ENCODE results near the gene HMGN1.
A peak's percentile ranks its signal among the peaks of the same experiment; 100 is the strongest.

Gene HMGN1

GRCh38 chr21:39327727-39328126 is 21.2 kb downstream of the HMGN1 start:
- DNase-seq: no peak

GRCh38 chr21:39326607-39327307 is 22.1 kb downstream of the HMGN1 start:
- no peak for DNase-seq

- DNase-seq: no peak
Observed at GRCh38 chr21:39325458-39325857, 23.4 kb downstream of the HMGN1 start.

DNA sequence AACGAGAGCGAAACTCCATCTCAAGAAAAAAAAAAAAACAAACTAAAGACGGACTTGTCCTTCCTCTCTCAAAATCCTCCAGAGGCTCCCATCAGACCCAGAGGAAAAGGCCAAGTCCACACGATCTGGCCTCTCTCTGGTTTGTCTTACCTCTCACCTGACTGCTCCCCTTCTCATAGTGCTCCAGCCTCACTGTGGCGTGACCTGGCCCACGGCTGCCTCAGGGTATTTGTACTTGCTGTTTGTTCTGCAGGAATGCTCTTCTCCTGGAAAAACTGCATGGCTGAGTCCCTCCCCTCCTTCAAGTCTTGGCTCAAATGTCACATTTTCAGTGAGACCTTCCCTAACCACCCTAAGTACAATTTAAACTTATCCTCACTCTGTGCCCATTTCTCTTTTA is 27.5 kb downstream of the HMGN1 start:
- no peak for DNase-seq

DNA sequence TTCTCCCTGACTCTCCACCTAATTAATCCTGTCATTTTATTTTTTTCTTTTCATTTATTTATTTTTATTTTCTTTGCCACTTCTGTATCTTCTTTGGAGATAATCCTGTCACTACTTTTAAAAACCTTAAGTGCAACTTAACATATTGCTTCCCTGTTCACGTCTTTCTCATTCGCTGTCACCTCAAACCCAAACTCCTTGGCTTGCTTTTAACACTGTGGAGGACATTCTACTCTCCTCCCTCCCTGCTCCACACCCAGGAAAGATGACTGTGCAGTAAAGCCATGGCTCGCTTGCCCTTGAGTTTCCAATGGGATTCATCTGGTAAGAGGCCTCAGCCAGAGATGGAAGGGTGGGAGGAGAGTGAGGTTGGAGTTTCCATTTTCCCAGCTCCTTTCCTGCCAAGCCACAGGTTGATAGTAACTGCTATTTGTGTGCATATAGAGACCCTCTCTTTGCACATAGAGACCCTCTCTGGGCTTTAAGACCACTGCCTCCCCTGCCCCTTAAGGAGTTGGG is 29.0 kb downstream of the HMGN1 start:
- no peak for DNase-seq

- DNase-seq: no peak
Observed at GRCh38 chr21:39319251-39319756, 29.6 kb downstream of the HMGN1 start.

DNA sequence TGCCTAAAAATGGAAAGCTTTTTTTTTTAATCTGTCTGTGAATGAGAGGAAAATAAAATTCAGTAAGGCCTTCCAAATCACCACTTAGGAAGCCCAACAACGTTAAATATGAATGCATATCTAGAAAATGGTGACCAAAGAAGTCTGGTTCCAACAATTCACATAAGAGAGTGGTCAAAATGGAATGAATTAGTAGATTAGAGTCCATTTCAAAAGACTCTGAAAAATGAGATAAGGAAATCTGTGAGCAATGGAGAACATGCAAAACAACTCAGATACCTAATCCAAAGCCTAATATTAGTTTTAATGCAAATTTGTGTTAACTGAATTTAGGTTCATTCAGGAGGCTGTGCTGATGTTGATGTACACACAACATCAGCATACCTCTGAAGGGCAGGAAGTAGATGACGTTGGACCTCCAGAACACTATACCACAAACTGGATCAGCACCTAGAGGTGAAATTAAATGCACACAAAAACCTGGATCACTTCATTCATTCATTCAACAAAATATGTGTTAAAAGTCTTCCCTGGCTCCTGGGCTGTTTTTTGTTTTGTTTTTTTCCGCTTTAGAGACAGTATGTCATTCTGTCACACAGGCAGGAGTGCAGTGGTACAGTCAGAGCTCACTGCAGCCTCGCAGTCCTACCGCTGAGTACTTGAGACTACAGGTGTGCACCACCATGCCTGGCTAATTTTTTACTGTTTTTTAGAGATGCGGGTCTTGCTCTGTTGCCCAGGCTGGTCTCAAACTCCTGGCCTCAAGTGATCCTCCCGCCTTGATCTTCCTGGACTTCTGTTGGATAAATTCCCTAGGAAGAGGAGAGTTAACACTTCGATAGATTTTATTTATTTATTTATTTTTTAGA is 30.6 kb downstream of the HMGN1 start:
- DNase-seq: no peak

DNA sequence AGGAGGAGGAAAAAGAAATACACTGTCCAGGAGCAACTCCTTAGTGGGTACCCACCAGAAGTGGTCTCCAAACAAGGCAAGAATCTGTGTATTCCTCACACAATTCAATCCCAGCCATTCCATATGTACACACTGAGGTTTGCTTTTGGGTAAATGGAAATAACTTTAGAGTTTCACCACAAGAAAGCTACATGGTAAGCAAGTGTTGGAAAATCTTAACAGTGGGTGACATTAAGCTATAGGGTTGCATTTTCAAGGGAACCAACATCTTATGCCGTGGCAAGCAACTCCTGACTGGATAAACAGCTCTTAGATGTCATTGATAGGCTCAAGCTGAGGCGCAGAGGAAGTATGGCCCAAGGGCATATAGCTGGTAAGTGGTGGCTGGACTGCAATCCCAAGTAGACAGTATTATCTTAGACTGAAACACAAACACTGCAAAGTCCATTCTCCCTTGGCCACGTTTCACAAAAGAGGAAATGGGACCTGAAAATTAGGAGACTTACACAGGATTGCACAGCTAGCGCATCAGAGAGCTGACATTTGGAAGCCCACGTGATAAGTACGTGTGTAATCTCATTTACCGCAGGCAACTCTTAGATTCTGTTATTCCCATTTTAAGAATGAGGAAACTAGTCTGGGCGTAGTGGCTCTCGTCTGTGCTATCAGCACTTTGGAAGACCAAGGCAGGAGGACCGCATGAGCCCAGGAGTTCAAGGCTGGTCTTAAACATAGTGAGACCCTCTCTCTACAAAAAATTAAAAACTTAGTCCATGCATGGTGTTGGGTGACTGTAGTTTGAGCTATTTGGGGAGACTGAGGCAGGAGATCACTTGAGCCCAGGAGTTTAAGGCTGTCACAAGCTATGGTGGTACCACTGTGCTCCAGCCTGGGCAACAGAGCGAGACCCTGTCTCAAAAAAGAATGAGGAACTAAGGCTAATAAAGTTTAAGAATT is 31.5 kb downstream of the HMGN1 start:
- no peak for DNase-seq

- no peak for DNase-seq
Observed at GRCh38 chr21:39316729-39317128, 32.2 kb downstream of the HMGN1 start.

DNA sequence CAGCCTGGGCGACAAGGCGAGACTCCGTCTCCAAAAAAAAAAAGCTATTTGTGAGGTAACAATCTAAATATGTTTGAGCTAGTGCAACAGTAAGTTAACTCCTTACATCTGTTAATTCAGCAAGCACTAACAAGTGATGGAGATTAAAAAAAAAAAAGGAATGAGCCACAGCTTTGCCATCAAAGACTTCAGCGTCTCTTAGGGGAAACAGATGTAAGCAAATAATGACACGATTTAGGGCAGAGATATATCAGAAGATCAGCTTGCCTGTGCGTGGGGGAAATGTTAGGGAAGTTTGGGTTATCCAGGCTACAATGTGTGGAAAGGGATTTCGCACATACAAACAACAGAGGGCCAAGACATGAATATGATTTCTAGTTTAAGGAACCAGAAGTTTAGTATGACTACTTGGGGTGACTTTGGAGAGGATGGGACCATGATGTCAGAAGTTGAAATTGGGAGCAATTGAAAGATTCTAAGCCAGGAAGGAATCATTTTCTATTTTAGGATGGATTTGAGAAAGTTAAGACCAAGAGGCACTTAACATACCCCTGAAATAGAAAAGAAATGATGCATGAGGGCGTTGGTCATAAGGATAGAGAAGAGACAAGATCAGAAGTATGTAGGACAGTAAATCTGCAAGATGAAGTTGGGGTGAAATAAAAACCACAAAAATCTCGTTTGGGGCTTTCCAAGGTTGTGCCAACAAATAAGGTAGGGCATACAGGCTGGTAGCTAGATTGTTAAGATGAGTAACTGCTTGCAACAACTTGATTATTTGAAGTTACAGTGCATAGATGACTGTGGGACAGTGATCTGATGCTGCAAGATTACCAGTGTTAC is 33.1 kb downstream of the HMGN1 start:
- DNase-seq: no peak

DNA sequence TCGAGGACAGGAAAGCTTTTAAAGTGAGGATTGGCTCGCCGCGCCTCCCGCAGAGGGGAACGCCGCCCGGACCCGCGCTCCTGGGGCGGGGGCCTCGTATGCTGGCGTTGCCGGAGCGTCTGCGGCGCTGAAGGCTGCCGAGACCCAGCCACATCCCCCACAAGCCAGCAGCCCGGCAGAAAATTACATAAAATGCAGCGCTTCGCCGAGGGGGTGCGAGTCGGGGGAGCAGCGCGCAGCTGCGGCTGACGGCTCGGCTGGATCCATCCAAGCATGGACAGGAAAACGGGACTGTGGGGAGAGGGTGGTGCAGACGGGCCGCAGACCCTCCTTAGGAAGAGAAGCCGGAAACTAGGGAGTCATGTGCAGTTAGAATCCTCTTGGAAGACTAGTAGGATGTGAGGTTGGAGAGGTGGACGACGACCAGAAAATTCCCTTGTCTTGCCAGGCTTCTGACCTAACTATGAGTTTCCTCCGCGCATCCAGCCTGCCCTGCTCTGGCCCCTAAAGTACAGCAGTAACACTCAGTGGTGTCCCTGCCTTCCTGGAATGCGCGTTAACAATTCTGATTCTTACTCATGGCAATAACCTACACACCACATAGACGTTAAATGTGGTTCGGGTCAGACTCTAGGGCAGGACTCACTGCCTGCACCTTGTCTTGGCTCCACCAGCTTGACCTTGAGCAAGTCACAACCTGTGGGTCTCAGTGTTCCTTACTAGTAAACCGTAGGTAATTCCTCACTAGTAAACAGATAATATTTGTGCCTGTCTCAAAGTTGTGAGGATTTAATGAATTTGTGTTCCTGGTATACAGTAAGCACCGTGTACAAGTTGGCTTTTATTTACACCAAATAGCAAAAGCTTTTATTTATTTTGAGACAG is 34.5 kb downstream of the HMGN1 start:
- peak; percentile 28 for DNase-seq

DNA sequence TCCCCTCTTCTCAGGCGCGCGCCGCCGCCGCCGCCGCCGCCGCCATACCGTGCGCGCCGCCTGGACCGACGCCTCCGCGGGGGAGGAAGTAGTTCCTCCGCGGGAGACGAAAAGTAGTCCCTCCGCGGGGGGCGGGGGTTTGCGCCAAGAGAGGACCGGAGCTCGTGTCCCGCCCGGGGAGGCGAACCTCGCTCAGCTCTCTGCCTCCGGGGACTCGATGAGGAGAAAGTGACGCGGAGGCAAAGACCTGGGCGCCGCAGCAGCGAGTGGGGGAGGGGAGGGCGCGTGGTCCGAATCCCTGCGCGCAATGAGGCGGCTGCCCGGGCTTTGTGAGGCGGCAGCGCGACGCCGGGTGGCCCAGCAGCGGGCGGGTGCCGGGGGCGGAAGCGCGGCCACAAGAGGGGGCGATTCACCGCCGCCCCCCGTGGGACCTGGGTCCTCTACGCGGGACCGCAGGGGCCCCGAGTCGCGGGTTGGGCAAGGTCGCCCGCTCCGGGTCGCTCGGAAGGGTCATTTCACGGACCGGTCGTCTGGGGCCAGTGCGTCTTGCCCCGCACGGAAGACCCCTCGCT is 35.2 kb downstream of the HMGN1 start, which contains the start of gene BRWD1:
Gene BRWD1 (minus strand): TSS at position 62 of the 572 bp plus-strand sequence. CDS start 141 bp downstream, outside the sequence.
- DNase-seq: peak; percentile 66

DNA sequence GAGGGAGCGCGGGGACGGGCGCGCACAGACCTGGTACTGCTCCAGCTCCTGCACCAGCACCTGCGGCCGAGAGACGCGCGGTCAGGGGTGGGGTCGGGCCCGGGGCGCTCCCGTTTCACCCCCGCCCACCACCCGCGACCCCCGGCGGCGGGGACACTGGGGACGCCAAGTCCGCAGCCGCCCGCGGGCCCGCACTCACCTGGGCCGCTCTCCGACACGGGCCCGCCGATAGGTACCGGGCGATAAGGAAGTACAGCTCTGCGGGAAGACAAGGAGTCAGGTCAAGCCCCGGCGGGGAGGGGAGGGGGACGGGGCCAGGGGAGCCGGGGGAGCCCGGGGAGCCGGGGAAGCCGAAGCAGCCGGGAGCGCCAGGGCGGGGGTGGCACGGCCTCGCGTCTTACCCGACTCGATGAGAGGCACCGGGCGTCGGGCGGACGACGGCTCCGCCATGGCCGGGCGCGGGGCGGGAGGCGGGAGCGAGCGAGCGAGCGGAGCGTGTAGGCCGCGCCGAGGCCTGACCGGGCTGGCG is 35.8 kb downstream of the HMGN1 start:
- DNase-seq: peak; percentile 11

DNA sequence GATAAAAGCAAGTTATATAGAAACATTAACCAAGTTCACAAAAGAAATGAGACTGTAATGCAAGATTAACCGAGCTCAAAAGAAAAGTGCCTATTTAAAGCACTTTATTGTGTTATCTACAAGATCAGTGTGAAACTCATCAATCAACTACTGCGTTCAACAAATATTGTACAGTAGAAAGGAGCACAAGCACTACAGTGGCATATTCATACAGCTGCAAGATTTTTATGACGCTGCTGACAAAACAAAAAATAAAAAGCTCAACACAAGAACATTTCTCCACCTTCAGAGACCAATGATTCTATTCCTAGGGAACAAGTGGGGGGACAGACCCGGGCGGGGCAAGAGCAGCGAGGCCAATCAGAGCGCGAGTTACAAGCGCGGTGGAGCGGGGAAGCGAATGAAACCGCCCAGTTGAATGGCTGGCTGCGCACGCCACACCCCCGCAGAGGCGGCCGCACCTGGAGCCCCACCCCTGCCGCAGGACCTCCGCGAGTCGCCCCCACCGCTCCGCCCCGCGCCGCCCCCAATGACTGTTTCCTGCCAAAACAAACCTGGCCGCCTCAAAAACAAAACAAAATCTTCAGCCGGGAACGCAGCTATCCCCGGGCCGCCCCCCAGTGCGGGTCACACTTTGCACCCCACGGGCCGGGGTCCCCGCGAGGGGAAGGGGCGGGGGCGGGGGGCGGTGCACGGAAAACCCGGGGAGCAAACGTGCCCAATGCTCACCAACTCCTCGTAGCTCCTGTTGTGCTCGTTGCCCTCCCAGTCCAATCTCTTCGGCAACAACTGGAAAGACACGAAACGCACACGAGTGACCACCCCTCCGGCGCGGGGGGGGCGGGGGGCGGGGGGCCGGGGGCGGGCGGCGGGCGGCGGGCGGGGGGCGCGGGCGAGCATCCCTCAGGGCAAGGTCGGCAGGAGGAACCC is 36.5 kb downstream of the HMGN1 start:
- peak; percentile 94 for DNase-seq

- DNase-seq: no peak
Observed at GRCh38 chr21:39311164-39311563, 37.7 kb downstream of the HMGN1 start.

- DNase-seq: no peak
Observed at GRCh38 chr21:39307466-39307865, 41.4 kb downstream of the HMGN1 start.

DNA sequence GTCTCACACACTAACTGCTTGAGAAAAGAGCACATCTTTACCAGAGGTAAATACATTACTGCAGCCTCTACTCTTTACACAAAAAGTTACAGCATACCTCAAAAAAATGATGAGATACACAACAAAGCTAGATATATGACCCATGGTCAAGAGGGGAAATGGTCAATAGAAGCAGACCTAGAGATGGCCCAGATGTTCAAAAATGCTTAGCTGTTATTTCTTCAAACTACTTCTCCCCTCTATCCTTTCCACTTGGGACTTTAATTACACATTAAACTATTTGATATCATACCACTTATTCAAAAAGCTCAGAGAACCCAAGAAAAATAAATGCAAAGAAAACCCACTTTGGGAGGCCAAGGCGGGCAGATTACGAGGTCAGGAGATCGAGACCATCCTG is 48.3 kb downstream of the HMGN1 start:
- no peak for DNase-seq

GRCh38 chr21:39296891-39297290 is 52.0 kb downstream of the HMGN1 start:
- no peak for DNase-seq
